GOT3 (cell line): Measurements from ENCODE around the gene ZNF689.
"Not testable (repeated sequence)": the region's sequence is repeated elsewhere in the genome, so short reads cannot be mapped to it uniquely, and the experiment has no call there.

Experiments used
- DNase-seq: peaks from one replicate; lab custom pipeline; 2025; ENCODE audit warnings: mixed read lengths; lab: John Stamatoyannopoulos, UW

Gene ZNF689

GRCh38 chr16:30636599-30636998 is 26.4 kb upstream of the ZNF689 start:
- no peak for DNase-seq

GRCh38 chr16:30633526-30633925 is 23.3 kb upstream of the ZNF689 start:
- DNase-seq, result no peak

- DNase-seq, result not testable (repeated sequence)
These were observed 22.3 kb upstream of the ZNF689 start for GRCh38 chr16:30632454-30632853.

GRCh38 chr16:30628628-30629540 is 18.7 kb upstream of the ZNF689 start:
- DNase-seq, result no peak

GRCh38 chr16:30626236-30626635 is 16.0 kb upstream of the ZNF689 start:
- no peak for DNase-seq

- no peak for DNase-seq
These were observed 13.5 kb upstream of the ZNF689 start for GRCh38 chr16:30623536-30624283.

- DNase-seq, result no peak
These were observed 12.4 kb upstream of the ZNF689 start for GRCh38 chr16:30622455-30623032.

GRCh38 chr16:30621765-30622164 is 11.6 kb upstream of the ZNF689 start:
- no peak for DNase-seq

- no peak for DNase-seq
These were observed 10.0 kb upstream of the ZNF689 start for GRCh38 chr16:30620169-30620568.

GRCh38 chr16:30619638-30620037 is 9.4 kb upstream of the ZNF689 start:
- DNase-seq, result no peak

- DNase-seq, result no peak
These were observed 9.0 kb upstream of the ZNF689 start for GRCh38 chr16:30619202-30619601.

GRCh38 chr16:30615358-30616091 is 5.3 kb upstream of the ZNF689 start:
- DNase-seq, result no peak

GRCh38 chr16:30609002-30609925 is 925 bp downstream of the ZNF689 start:
- no peak for DNase-seq

- no peak for DNase-seq
These were observed 4.2 kb downstream of the ZNF689 start for GRCh38 chr16:30606004-30606403.

GRCh38 chr16:30605158-30605557 is 5.0 kb downstream of the ZNF689 start:
- DNase-seq, result no peak

GRCh38 chr16:30604316-30604947 is 5.8 kb downstream of the ZNF689 start:
- DNase-seq, result no peak

- DNase-seq, result no peak
These were observed 6.3 kb downstream of the ZNF689 start for GRCh38 chr16:30603945-30604315.

- no peak for DNase-seq
These were observed 7.4 kb downstream of the ZNF689 start for GRCh38 chr16:30602616-30603277.

GRCh38 chr16:30601966-30602365 is 8.2 kb downstream of the ZNF689 start:
- DNase-seq, result no peak

GRCh38 chr16:30600929-30601328 is 9.3 kb downstream of the ZNF689 start:
- no peak for DNase-seq
